K562 (cell line): ENCODE data around the gene SNRNP40. TPM values are rescaled to one million over a fixed set of nuclear protein-coding genes. Genes with fewer than 3 reads are reported as not detected.

Experiments
- DDX20 ChIP-seq: fragments of 450-650 bp; IDR thresholded peaks from 2 replicates; pipeline ENCODE4 v1.6.1; 2016; ENCODE audit warnings: missing genetic modification characterization, low read depth, mild to moderate bottlenecking, missing compliant biosample characterization, moderate library complexity
- ESRRA ChIP-seq: fragments of 450-650 bp; IDR thresholded peaks from 2 replicates; pipeline ENCODE4 v1.6.1; 2014; ENCODE audit warnings: low read depth, mild to moderate bottlenecking, moderate library complexity, borderline replicate concordance
- HDGF ChIP-seq: fragments of 450-650 bp; IDR thresholded peaks from 2 replicates; pipeline ENCODE4 v1.6.1; 2016
- KHSRP ChIP-seq: fragments of 450-650 bp; IDR thresholded peaks from 2 replicates; pipeline ENCODE4 v1.6.1; 2017
- RB1 ChIP-seq: fragments of 450-650 bp; IDR thresholded peaks from 2 replicates; pipeline ENCODE4 v1.6.1; 2017; ENCODE audit warnings: low read depth, mild to moderate bottlenecking
- RBM25 ChIP-seq: fragments of 200-400 bp; formaldehyde crosslinking; IDR thresholded peaks from 2 replicates; pipeline ENCODE4 v1.6.1; 2018; ENCODE audit warnings: low read length, low read depth, moderate library complexity; ENCODE audit not compliant: severe bottlenecking
- WHSC1 ChIP-seq: IDR thresholded peaks from one replicate; pipeline ENCODE4 v1.6.1; 2012; ENCODE audit warnings: low read length, control low read depth, inconsistent platforms
- ZBTB17 ChIP-seq: fragments of 450-650 bp; formaldehyde crosslinking; IDR thresholded peaks from 2 replicates; pipeline ENCODE4 v1.4.0; 2020; ENCODE audit warnings: mild to moderate bottlenecking
- ZNF24 ChIP-seq: fragments of 450-650 bp; IDR thresholded peaks from 2 replicates; pipeline ENCODE4 v1.6.1; 2016
- ZNF584 ChIP-seq: fragments of 200-800 bp; sonication (Bioruptor generic); IDR thresholded peaks from 2 replicates; pipeline ENCODE4 v1.6.1; 2016; ENCODE audit warnings: low read depth, mild to moderate bottlenecking, missing genetic modification characterization, missing compliant biosample characterization
- polyA plus RNA-seq, 8 experiments: library from polyadenylated mRNA; depleted of rRNA in 4 of 8; stranded (reverse) in 5 of 8; unstranded in 3 of 8; fragments of >200 nt; fragmentation: Nextera tagmentation in 2 of 8; fragmentation: Illumina TruSeq in 1 of 8; extraction: Ambion mirVana in 2 of 8; extraction: Trizol in 1 of 8; gene quantifications; 2 replicates each; pipeline versions ENCODE4 v1.2.1 to v1.2.3, GENCODE V29; 2011 to 2014; ENCODE audit warnings: inconsistent platforms in 1 of 8, missing spikeins in 1 of 8
- total RNA-seq, 7 experiments: library from RNA; depleted of rRNA in 6 of 7; stranded (reverse); fragments of >200 nt in 6 of 7; fragmentation: Illumina TruSeq in 2 of 7; extraction: Trizol in 2 of 7; gene quantifications; 2 replicates each; pipeline versions ENCODE4 v1.2.1 to v1.2.3, GENCODE V29; 2011 to 2021; ENCODE audit warnings: low replicate concordance in 1 of 7
- TF ChIP-seq, protein P1 (sequence below): IDR thresholded peaks from 2 replicates; pipeline ENCODE4 v1.6.1; 2016; ENCODE audit warnings: missing genetic modification characterization, missing compliant biosample characterization
- TF ChIP-seq, protein P2 (sequence below): fragments of 450-650 bp; formaldehyde crosslinking; IDR thresholded peaks from 2 replicates; pipeline ENCODE4 v1.4.0; 2022; ENCODE audit warnings: missing genetic modification characterization
- TF ChIP-seq, protein P3 (sequence below): fragments of 450-650 bp; IDR thresholded peaks from one replicate; pipeline ENCODE4 v1.6.1; 2018; ENCODE audit warnings: mild to moderate bottlenecking, moderate library complexity; ENCODE audit not compliant: partially characterized antibody
- TF ChIP-seq, protein P4 (sequence below): fragments of 450-650 bp; IDR thresholded peaks from 2 replicates; pipeline ENCODE4 v1.6.1; 2018; ENCODE audit warnings: mild to moderate bottlenecking, low read depth; ENCODE audit not compliant: partially characterized antibody
- TF ChIP-seq, protein P5 (sequence below), 2 experiments: fragments of 450-650 bp in 1 of 2; sonication (generic) in 1 of 2; formaldehyde crosslinking in 1 of 2; IDR thresholded peaks in 1 of 2; conservative IDR thresholded peaks in 1 of 2; 2 replicates each; pipeline versions ENCODE4 v1.6.1 to v1.8.1; 2016 to 2023; ENCODE audit warnings: mild to moderate bottlenecking in 2 of 2, moderate library complexity in 2 of 2, inconsistent platforms in 1 of 2, missing genetic modification reagents in 1 of 2
- TF ChIP-seq, protein P6 (sequence below), 2 experiments: fragments of 450-650 bp; IDR thresholded peaks; 2 replicates each; pipeline ENCODE4 v1.6.1; 2018; ENCODE audit warnings: mild to moderate bottlenecking in 2 of 2, low read depth in 1 of 2; ENCODE audit not compliant: partially characterized antibody in 2 of 2

Gene SNRNP40
- total and polyA plus RNA-seq, 9 of the 15 experiments (the other 6 are each of a cell fraction or from before 2014, with no cell fraction given) = 48.7 to 278 (median 163) TPM

DNA sequence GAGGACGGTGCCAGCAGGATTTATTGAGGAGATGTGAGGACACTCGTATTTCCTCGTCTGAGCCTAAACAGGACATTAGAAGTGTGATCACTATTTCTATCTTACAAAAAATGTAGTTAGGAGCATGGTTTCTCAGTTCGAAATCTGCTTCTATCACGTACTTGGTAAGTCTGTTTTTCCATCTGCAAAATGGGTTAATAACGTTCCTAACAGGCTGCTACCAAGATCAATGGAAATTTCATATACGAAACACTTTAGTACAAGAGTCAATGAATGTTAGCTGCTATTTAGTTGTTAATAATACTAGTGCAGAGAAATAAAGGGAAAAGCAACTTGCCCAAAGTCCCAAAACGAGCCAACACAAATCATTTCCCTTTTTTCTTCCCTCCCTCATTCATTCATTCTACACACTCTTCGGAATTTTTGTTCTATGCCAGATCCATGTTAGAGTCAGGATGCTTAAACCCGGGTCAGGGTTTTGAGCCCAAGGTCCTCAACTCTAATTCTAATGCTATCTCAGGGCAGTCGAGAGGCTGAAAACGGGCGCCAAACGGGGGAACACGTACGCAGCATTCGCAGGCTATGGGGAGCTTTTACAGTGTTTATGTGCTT lies 608 bp downstream of the SNRNP40 start (continued):
- TF ChIP-seq RBM25 = peak; percentile 94
- TF ChIP-seq, protein P1, sequence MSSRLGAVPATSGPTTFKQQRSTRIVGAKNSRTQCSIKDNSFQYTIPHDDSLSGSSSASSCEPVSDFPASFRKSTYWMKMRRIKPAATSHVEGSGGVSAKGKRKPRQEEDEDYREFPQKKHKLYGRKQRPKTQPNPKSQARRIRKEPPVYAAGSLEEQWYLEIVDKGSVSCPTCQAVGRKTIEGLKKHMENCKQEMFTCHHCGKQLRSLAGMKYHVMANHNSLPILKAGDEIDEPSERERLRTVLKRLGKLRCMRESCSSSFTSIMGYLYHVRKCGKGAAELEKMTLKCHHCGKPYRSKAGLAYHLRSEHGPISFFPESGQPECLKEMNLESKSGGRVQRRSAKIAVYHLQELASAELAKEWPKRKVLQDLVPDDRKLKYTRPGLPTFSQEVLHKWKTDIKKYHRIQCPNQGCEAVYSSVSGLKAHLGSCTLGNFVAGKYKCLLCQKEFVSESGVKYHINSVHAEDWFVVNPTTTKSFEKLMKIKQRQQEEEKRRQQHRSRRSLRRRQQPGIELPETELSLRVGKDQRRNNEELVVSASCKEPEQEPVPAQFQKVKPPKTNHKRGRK (tag) = 0 out of 2 replicates have a peak, but pooled peaks have one; percentile 54
- TF ChIP-seq DDX20 = no peak
- no peak for TF ChIP-seq WHSC1
- TF ChIP-seq, protein P2, sequence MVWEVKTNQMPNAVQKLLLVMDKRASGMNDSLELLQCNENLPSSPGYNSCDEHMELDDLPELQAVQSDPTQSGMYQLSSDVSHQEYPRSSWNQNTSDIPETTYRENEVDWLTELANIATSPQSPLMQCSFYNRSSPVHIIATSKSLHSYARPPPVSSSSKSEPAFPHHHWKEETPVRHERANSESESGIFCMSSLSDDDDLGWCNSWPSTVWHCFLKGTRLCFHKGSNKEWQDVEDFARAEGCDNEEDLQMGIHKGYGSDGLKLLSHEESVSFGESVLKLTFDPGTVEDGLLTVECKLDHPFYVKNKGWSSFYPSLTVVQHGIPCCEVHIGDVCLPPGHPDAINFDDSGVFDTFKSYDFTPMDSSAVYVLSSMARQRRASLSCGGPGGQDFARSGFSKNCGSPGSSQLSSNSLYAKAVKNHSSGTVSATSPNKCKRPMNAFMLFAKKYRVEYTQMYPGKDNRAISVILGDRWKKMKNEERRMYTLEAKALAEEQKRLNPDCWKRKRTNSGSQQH (CRISPR knock-in tag) = 0 out of 2 replicates have a peak, but pooled peaks have one; percentile 5
- TF ChIP-seq, protein P3, sequence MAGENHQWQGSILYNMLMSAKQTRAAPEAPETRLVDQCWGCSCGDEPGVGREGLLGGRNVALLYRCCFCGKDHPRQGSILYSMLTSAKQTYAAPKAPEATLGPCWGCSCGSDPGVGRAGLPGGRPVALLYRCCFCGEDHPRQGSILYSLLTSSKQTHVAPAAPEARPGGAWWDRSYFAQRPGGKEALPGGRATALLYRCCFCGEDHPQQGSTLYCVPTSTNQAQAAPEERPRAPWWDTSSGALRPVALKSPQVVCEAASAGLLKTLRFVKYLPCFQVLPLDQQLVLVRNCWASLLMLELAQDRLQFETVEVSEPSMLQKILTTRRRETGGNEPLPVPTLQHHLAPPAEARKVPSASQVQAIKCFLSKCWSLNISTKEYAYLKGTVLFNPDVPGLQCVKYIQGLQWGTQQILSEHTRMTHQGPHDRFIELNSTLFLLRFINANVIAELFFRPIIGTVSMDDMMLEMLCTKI = no peak
- no peak for TF ChIP-seq ZBTB17
- TF ChIP-seq, protein P4, sequence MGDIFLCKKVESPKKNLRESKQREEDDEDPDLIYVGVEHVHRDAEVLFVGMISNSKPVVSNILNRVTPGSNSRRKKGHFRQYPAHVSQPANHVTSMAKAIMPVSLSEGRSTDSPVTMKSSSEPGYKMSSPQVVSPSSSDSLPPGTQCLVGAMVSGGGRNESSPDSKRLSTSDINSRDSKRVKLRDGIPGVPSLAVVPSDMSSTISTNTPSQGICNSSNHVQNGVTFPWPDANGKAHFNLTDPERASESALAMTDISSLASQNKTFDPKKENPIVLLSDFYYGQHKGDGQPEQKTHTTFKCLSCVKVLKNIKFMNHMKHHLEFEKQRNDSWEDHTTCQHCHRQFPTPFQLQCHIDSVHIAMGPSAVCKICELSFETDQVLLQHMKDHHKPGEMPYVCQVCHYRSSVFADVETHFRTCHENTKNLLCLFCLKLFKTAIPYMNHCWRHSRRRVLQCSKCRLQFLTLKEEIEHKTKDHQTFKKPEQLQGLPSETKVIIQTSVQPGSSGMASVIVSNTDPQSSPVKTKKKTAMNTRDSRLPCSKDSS = no peak
- TF ChIP-seq, protein P5, sequence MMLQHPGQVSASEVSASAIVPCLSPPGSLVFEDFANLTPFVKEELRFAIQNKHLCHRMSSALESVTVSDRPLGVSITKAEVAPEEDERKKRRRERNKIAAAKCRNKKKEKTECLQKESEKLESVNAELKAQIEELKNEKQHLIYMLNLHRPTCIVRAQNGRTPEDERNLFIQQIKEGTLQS (IDR thresholded peaks at IDR 0.05) = no peak
- TF ChIP-seq, protein P5 (CRISPR knock-in tag; conservative IDR thresholded peaks at IDR 0.05) = no peak
- TF ChIP-seq KHSRP = no peak
- TF ChIP-seq, protein P6, sequence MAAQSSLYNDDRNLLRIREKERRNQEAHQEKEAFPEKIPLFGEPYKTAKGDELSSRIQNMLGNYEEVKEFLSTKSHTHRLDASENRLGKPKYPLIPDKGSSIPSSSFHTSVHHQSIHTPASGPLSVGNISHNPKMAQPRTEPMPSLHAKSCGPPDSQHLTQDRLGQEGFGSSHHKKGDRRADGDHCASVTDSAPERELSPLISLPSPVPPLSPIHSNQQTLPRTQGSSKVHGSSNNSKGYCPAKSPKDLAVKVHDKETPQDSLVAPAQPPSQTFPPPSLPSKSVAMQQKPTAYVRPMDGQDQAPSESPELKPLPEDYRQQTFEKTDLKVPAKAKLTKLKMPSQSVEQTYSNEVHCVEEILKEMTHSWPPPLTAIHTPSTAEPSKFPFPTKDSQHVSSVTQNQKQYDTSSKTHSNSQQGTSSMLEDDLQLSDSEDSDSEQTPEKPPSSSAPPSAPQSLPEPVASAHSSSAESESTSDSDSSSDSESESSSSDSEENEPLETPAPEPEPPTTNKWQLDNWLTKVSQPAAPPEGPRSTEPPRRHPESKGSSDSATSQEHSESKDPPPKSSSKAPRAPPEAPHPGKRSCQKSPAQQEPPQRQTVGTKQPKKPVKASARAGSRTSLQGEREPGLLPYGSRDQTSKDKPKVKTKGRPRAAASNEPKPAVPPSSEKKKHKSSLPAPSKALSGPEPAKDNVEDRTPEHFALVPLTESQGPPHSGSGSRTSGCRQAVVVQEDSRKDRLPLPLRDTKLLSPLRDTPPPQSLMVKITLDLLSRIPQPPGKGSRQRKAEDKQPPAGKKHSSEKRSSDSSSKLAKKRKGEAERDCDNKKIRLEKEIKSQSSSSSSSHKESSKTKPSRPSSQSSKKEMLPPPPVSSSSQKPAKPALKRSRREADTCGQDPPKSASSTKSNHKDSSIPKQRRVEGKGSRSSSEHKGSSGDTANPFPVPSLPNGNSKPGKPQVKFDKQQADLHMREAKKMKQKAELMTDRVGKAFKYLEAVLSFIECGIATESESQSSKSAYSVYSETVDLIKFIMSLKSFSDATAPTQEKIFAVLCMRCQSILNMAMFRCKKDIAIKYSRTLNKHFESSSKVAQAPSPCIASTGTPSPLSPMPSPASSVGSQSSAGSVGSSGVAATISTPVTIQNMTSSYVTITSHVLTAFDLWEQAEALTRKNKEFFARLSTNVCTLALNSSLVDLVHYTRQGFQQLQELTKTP (IDR thresholded peaks at IDR 0.05; ENCODE audit: low read depth in 1 of 2, partially characterized antibody in 2 of 2) = no peak
- TF ChIP-seq ESRRA = no peak
- no peak for TF ChIP-seq HDGF
- no peak for TF ChIP-seq ZNF584
- no peak; the same call in 1 of the 2 replicates for TF ChIP-seq ZNF24
- TF ChIP-seq RB1 = no peak
